GM12892 (cell line): ENCODE results near the gene HSD11B2.

ENCODE experiments used
- DNase-seq: peaks from one replicate; pipeline ENCODE4 v3.0.0; 2011; ENCODE audit not compliant: insufficient read length
- FAIRE-seq: peaks from 2 replicates; lab custom pipeline; 2011; peaks lifted over from hg19 to GRCh38; lab: Jason Lieb, UNC
- POLR2A ChIP-seq: IDR thresholded peaks from 2 replicates; pipeline ENCODE4 v1.6.1; 2011; ENCODE audit warnings: low read depth, low read length, control low read depth
- POLR2AphosphoS5 ChIP-seq: IDR thresholded peaks from 2 replicates; pipeline ENCODE4 v1.6.1; 2011; ENCODE audit warnings: low read depth, low read length, control low read depth
- TAF1 ChIP-seq: IDR thresholded peaks from 2 replicates; pipeline ENCODE4 v1.6.1; 2011; ENCODE audit warnings: low read depth, mild to moderate bottlenecking, control low read depth, low read length, borderline replicate concordance

HSD11B2 gene

GRCh38 chr16:67419502-67419901 is 11.4 kb upstream of the HSD11B2 start:
- DNase-seq (no peak), FAIRE-seq (no peak)
- TF ChIP-seq POLR2AphosphoS5 (no peak), POLR2A (no peak), TAF1 (no peak)

DNA sequence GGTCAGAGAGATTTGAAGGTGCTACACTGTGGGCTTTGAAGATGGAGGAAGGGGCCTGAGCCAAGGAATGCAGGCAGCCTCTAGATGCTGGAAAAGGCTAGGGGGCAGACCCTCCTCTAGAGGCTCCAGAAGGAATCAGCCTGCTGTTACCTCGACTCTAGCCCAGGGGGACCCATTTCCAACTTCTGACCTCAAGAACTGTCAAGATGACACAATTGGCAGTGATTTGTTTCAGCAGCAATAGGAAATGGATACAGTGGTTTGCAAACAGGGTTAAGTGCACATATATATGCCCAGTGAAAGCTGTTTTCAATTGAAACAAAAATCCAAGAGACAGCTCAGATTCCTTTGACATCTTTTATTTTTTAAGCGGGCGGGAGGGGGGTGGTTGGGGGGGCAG is 11.0 kb upstream of the HSD11B2 start:
- no peak for TF ChIP-seq TAF1
- TF ChIP-seq POLR2A = no peak
- no peak for TF ChIP-seq POLR2AphosphoS5
- DNase-seq = no peak
- FAIRE-seq = no peak

- no peak for DNase-seq
- no peak for FAIRE-seq
- no peak for TF ChIP-seq POLR2AphosphoS5
- TF ChIP-seq TAF1 = no peak
- TF ChIP-seq POLR2A = no peak
Measured at GRCh38 chr16:67421030-67421429, 9.9 kb upstream of the HSD11B2 start.

- DNase-seq (no peak), FAIRE-seq (no peak)
- TF ChIP-seq POLR2A = no peak
- TF ChIP-seq POLR2AphosphoS5 = no peak
- TF ChIP-seq TAF1 = no peak
Measured at GRCh38 chr16:67423015-67423414, 7.9 kb upstream of the HSD11B2 start.

GRCh38 chr16:67423611-67424260 is 7.2 kb upstream of the HSD11B2 start:
- FAIRE-seq (no peak), DNase-seq (no peak)

GRCh38 chr16:67424261-67424615 is 6.7 kb upstream of the HSD11B2 start:
- TF ChIP-seq POLR2A (no peak), POLR2AphosphoS5 (no peak), TAF1 (no peak)
- no peak for FAIRE-seq

More at GRCh38 chr16:67423611-67424260, 7.2 kb upstream of the HSD11B2 start:
- TF ChIP-seq TAF1 (no peak), POLR2A (no peak), POLR2AphosphoS5 (no peak)

DNA sequence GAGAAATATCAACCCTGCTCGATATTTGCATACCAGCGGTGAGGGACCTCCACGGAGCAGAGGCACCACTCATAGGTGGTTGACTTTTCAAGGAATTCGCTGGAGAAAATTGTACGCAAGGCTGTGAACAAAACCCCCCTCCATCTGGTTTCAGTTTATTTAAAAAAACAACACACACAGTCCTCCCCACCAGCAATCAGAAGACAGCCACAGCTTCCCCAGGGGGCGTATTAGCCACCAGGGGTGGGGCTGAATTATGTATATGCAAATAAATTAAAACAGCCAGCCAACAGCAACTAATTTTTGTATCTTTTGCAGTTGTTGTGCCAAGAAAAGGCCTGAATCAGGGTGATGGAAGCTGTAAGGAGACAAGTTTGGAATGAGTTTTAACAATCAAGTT is 5.9 kb upstream of the HSD11B2 start:
- DNase-seq = no peak
- no peak for FAIRE-seq
- TF ChIP-seq POLR2A = no peak
- TF ChIP-seq TAF1 = no peak
- TF ChIP-seq POLR2AphosphoS5 = no peak

More at GRCh38 chr16:67424261-67424615, 6.7 kb upstream of the HSD11B2 start:
- no peak for DNase-seq

GRCh38 chr16:67425580-67425979 is 5.3 kb upstream of the HSD11B2 start:
- DNase-seq (no peak), FAIRE-seq (no peak)
- no peak for TF ChIP-seq TAF1
- no peak for TF ChIP-seq POLR2A
- no peak for TF ChIP-seq POLR2AphosphoS5

- no peak for TF ChIP-seq POLR2A
- no peak for TF ChIP-seq POLR2AphosphoS5
- TF ChIP-seq TAF1 = no peak
- no peak for DNase-seq
- no peak for FAIRE-seq
Measured at GRCh38 chr16:67426022-67426421, 4.9 kb upstream of the HSD11B2 start.

DNA sequence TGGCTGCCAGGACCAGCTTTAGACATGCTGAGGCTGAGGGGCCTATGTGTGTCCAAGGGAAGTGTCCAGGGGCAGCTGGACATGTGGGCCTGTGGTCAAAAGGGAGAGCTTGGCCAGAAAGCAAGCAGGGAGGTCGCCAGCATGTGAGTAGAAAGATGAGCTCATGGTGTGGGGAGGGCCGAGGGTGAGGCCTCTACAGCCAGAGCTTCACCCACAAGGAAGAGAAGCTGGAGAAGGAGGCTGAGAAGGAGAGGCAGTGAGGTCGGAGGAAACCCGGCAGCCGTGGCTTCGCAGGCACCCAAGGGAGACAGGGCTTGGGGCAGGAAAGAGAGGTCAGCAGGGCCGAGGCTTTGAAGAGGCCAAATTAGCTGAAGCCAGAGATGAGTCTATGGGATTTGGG is 4.0 kb upstream of the HSD11B2 start:
- DNase-seq = no peak
- TF ChIP-seq POLR2AphosphoS5 = no peak
- no peak for TF ChIP-seq POLR2A
- TF ChIP-seq TAF1 = no peak
- no peak for FAIRE-seq

DNA sequence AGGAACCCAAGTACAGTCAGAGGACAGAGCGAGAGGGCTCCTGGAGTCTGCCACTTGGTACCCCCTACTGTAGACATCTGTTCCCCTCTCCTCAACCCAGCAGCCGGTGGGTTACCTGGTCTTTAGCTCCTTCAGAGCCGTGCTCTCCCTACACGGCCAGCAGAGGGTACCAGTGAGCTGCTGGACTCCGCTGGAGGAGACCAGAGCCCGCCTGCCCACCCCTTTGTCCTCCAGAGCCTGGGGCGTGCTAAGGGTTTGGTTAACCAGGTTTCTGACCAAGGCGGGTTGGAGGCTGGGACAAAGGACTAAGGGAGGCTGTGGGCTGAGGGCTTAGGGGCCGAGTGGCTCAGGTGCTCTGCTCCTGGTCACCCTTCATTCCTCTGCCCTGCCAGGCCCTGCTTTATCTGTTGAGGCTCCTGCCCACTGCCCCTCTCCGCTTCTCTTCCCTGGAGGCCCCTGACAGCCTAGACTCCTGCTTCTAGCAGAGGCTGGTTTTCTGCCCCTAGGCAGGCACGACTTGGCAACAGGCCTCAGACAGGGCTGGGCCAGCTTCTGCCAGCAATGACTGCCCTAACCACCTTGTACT is 2.7 kb upstream of the HSD11B2 start:
- TF ChIP-seq POLR2AphosphoS5 = no peak
- TF ChIP-seq POLR2A = no peak
- TF ChIP-seq TAF1 = no peak
- FAIRE-seq = no peak
- peak; percentile 68 for DNase-seq
